Activated CD8-positive, alpha-beta memory T cell treated with anti-CD3 and anti-CD28 coated beads, Interleukin-2, amount 50 U/mL, for 48 hours (primary cell): Measurements from ENCODE around the gene GPSM3.
"Not testable (repeated sequence)": the region's sequence is repeated elsewhere in the genome, so short reads cannot be mapped to it uniquely, and the experiment has no call there.

Experiments
- DNase-seq: peaks from one replicate; pipeline ENCODE4 v3.0.0-alpha.2; 2020

GPSM3 gene

GRCh38 chr6:32148289-32149091 is 44.0 kb downstream of the GPSM3 start:
- DNase-seq, result peak; percentile 85

- DNase-seq, result no peak
Measured at GRCh38 chr6:32147401-32148132, 44.9 kb downstream of the GPSM3 start.

GRCh38 chr6:32146687-32147086 is 45.8 kb downstream of the GPSM3 start:
- no peak for DNase-seq

- DNase-seq, result no peak
Measured at GRCh38 chr6:32146287-32146686, 46.2 kb downstream of the GPSM3 start.

- not testable (repeated sequence) for DNase-seq
Measured at GRCh38 chr6:32144238-32144637, 48.2 kb downstream of the GPSM3 start.
